Vagina (tissue), 2 donors: ENCODE measurements around the gene TTC4. TPM values are rescaled to one million over a fixed set of nuclear protein-coding genes. Genes with fewer than 3 reads are reported as not detected.

Experiments
- DNase-seq, 2 donors: peaks; one replicate each; pipeline ENCODE4 v3.0.0-alpha.2; 2017; ENCODE audit errors: extremely low spot score in 2 of 2
- H3K27ac ChIP-seq: fragments of 200-600 bp; sonication (generic); one replicate; pipeline ENCODE4 v1.5.1; 2019
- H3K27me3 ChIP-seq: fragments of 200-600 bp; sonication (generic); one replicate; pipeline ENCODE4 v1.5.1; 2019
- H3K36me3 ChIP-seq, 2 donors: fragments of 200-600 bp; sonication (generic); one replicate each; pipeline ENCODE4 v1.5.1; 2017 to 2019
- H3K4me1 ChIP-seq: fragments of 200-600 bp; sonication (generic); one replicate; pipeline ENCODE4 v1.5.1; 2019
- H3K4me3 ChIP-seq, 2 donors: fragments of 200-600 bp; sonication (generic); 1 replicate in 1 of 2; 2 replicates in 1 of 2; pipeline ENCODE4 v1.5.1; 2016 to 2019
- H3K9me3 ChIP-seq: fragments of 200-600 bp; sonication (generic); one replicate; pipeline ENCODE4 v1.5.1; 2019
- CTCF ChIP-seq, 3 experiments: fragments of 450-650 bp in 2 of 3; fragments of 200-600 bp in 1 of 3; sonication (generic) in 1 of 3; IDR thresholded peaks; one replicate each; pipeline ENCODE4 v1.5.1; 2017 to 2019; ENCODE audit warnings: antibody characterized with exemption in 3 of 3, mild to moderate bottlenecking in 2 of 3, moderate library complexity in 2 of 3
- POLR2A ChIP-seq, 2 donors: fragments of 450-650 bp; IDR thresholded peaks; one replicate each; pipeline ENCODE4 v1.6.1; 2017; ENCODE audit warnings: antibody characterized with exemption in 2 of 2, mild to moderate bottlenecking in 2 of 2, moderate library complexity in 2 of 2
- POLR2AphosphoS5 ChIP-seq, 2 donors: sonication (generic); formaldehyde crosslinking; IDR thresholded peaks; one replicate each; pipeline ENCODE4 v1.9.0; 2017; ENCODE audit warnings: antibody characterized with exemption in 2 of 2, mild to moderate bottlenecking in 2 of 2, low read depth in 1 of 2; ENCODE audit not compliant: insufficient read depth in 1 of 2
- intact Hi-C: fragments of 100-400 bp; cut with DNase I; formaldehyde crosslinking; loops from one replicate; pipeline ENCODE4 v1.15.1; 2023
- total RNA-seq: library from RNA; depleted of rRNA; stranded (reverse); fragments of >200 nt; gene quantifications from one replicate; pipeline ENCODE4 v1.2.3, GENCODE V29; 2016

The TTC4 gene
- total RNA-seq, 1 donor from 2014 or later, result 12.8 TPM

- Histone ChIP-seq H3K27me3 (no peaks in the 10 kb centered on the region), H3K9me3 (no peaks in the 10 kb centered on the region), H3K27ac (no peak overlapping the region), H3K4me1 (no peaks in the 10 kb centered on the region), H3K36me3 (no peaks in the 10 kb centered on the region), H3K4me3 (no peak overlapping the region)
- TF ChIP-seq CTCF (IDR thresholded peaks at IDR 0.05) (no peak), POLR2AphosphoS5 (IDR thresholded peaks at IDR 0.05; ENCODE audit: insufficient read depth in 1 of 2, low read depth in 1 of 2) (no peak), POLR2A (IDR thresholded peaks at IDR 0.05) (no peak)
- intact Hi-C loops, result no loop called here
- DNase-seq, result no peak
Measured at GRCh38 chr1:54696262-54696661, 19.4 kb upstream of the TTC4 start.

GRCh38 chr1:54697896-54698295, 17.8 kb upstream of the TTC4 start:
- H3K36me3 ChIP-seq, result no peaks in the 10 kb centered on the region
- H3K4me1 ChIP-seq, result no peaks in the 10 kb centered on the region
- no peak overlapping the region for H3K4me3 ChIP-seq
- no peak for DNase-seq
- intact Hi-C loops, result no loop called here
- TF ChIP-seq POLR2A (IDR thresholded peaks at IDR 0.05), result no peak
- TF ChIP-seq POLR2AphosphoS5 (IDR thresholded peaks at IDR 0.05; ENCODE audit: insufficient read depth in 1 of 2, low read depth in 1 of 2), result no peak
- no peak for TF ChIP-seq CTCF (IDR thresholded peaks at IDR 0.05)
- H3K9me3 ChIP-seq, result no peaks in the 10 kb centered on the region
- H3K27ac ChIP-seq, result no peak overlapping the region
- H3K27me3 ChIP-seq, result no peaks in the 10 kb centered on the region

GRCh38 chr1:54698346-54698745, 17.3 kb upstream of the TTC4 start:
- H3K9me3 ChIP-seq, result no peaks in the 10 kb centered on the region
- intact Hi-C loops, result no loop called here
- H3K4me3 ChIP-seq, result no peak overlapping the region
- TF ChIP-seq POLR2AphosphoS5 (IDR thresholded peaks at IDR 0.05; ENCODE audit: insufficient read depth in 1 of 2, low read depth in 1 of 2), result no peak
- TF ChIP-seq POLR2A (IDR thresholded peaks at IDR 0.05), result no peak
- no peak for TF ChIP-seq CTCF (IDR thresholded peaks at IDR 0.05)
- no peak overlapping the region for H3K27ac ChIP-seq
- H3K27me3 ChIP-seq, result no peaks in the 10 kb centered on the region
- DNase-seq, result no peak
- no peaks in the 10 kb centered on the region for H3K36me3 ChIP-seq
- H3K4me1 ChIP-seq, result no peaks in the 10 kb centered on the region

- Histone ChIP-seq H3K27ac (no peak overlapping the region), H3K4me3 (no peak overlapping the region), H3K36me3 (no peaks in the 10 kb centered on the region), H3K9me3 (no peaks in the 10 kb centered on the region), H3K4me1 (no peaks in the 10 kb centered on the region), H3K27me3 (no peaks in the 10 kb centered on the region)
- intact Hi-C loops, result no loop called here
- no peak for DNase-seq
- TF ChIP-seq POLR2A (IDR thresholded peaks at IDR 0.05) (no peak), CTCF (IDR thresholded peaks at IDR 0.05) (no peak), POLR2AphosphoS5 (IDR thresholded peaks at IDR 0.05; ENCODE audit: insufficient read depth in 1 of 2, low read depth in 1 of 2) (no peak)
Measured at GRCh38 chr1:54699936-54700525, 15.6 kb upstream of the TTC4 start.

GRCh38 chr1:54701066-54701465, 14.6 kb upstream of the TTC4 start:
- Histone ChIP-seq H3K9me3 (no peaks in the 10 kb centered on the region), H3K27ac (no peak overlapping the region), H3K4me1 (no peaks in the 10 kb centered on the region), H3K36me3 (no peaks in the 10 kb centered on the region), H3K27me3 (no peaks in the 10 kb centered on the region), H3K4me3 (no peak overlapping the region)
- TF ChIP-seq POLR2A (IDR thresholded peaks at IDR 0.05) (no peak), POLR2AphosphoS5 (IDR thresholded peaks at IDR 0.05; ENCODE audit: insufficient read depth in 1 of 2, low read depth in 1 of 2) (no peak), CTCF (IDR thresholded peaks at IDR 0.05) (no peak)
- intact Hi-C loops, result no loop called here
- no peak for DNase-seq
